NT2/D1 (cell line): Measurements from ENCODE around the gene HLX.

ENCODE experiments used
- SUZ12 ChIP-seq: IDR thresholded peaks from 2 replicates; pipeline ENCODE4 v1.6.1; 2011; ENCODE audit not compliant: insufficient read length, insufficient read depth; ENCODE audit errors: extremely low read depth
- YY1 ChIP-seq: IDR thresholded peaks from 2 replicates; pipeline ENCODE4 v1.6.1; 2011; ENCODE audit not compliant: insufficient read length, insufficient read depth

GRCh38 chr1:220926146-220926545 lies 46.9 kb downstream of the HLX start:
- TF ChIP-seq YY1 (no peak), SUZ12 (no peak)
